HG03432 (cell line): Measurements from ENCODE around the gene TBRG4.

Source experiments
- ATAC-seq: cut with Tn5 transposase; IDR thresholded peaks from one replicate; pipeline ENCODE4 v1.9.1; 2021; ENCODE audit warnings: mild to moderate bottlenecking, moderate library complexity; ENCODE audit not compliant: unreplicated experiment

Gene TBRG4

GRCh38 chr7:45145881-45146280, 34.4 kb upstream of the TBRG4 start:
- ATAC-seq = no peak

GRCh38 chr7:45143616-45144015, 32.1 kb upstream of the TBRG4 start:
- no peak for ATAC-seq

GRCh38 chr7:45140827-45141226, 29.3 kb upstream of the TBRG4 start:
- no peak for ATAC-seq

GRCh38 chr7:45138433-45139267, 27.2 kb upstream of the TBRG4 start:
- ATAC-seq = no peak

GRCh38 chr7:45136106-45137060, 24.9 kb upstream of the TBRG4 start:
- peak; percentile 78 for ATAC-seq

- ATAC-seq = no peak
Measured at GRCh38 chr7:45133877-45134276, 22.4 kb upstream of the TBRG4 start.

GRCh38 chr7:45133352-45133751, 21.9 kb upstream of the TBRG4 start:
- ATAC-seq = no peak

- no peak for ATAC-seq
Measured at GRCh38 chr7:45132708-45133320, 21.3 kb upstream of the TBRG4 start.

- no peak for ATAC-seq
Measured at GRCh38 chr7:45131891-45132290, 20.4 kb upstream of the TBRG4 start.

- ATAC-seq = no peak
Measured at GRCh38 chr7:45130910-45131309, 19.4 kb upstream of the TBRG4 start.

GRCh38 chr7:45129906-45130305, 18.4 kb upstream of the TBRG4 start:
- ATAC-seq = no peak

GRCh38 chr7:45129181-45129800, 17.8 kb upstream of the TBRG4 start:
- no peak for ATAC-seq

- ATAC-seq = no peak
Measured at GRCh38 chr7:45126920-45127319, 15.4 kb upstream of the TBRG4 start.

- ATAC-seq = no peak
Measured at GRCh38 chr7:45126201-45126600, 14.7 kb upstream of the TBRG4 start.

- ATAC-seq = no peak
Measured at GRCh38 chr7:45125193-45125904, 13.9 kb upstream of the TBRG4 start.

GRCh38 chr7:45123913-45124710, 12.6 kb upstream of the TBRG4 start:
- ATAC-seq = no peak

GRCh38 chr7:45122975-45123860, 11.7 kb upstream of the TBRG4 start:
- no peak for ATAC-seq

- no peak for ATAC-seq
Measured at GRCh38 chr7:45119550-45119949, 8.1 kb upstream of the TBRG4 start.
